ENCODE data around the gene ENPP7.

The ENPP7 gene

DNA sequence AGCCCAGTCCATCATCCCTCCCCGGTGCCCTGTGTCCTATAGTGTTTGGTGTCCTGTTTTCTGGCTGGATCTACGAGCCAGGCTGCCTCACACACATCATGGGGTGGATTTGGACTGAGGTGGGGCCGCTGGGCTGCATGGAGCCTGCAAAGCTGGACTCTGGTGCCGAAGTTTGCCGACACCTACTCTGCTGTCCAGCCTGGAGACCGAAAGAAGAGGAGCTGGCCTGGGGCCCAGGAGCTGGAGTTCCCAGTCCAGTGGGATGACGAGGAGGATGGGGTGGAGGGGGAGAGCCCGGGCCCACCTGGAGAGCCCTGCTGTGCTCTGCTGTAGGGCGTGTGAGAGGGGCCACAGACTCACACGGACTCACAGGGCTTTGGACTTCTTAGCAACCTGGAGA is 40.3 kb upstream of the ENPP7 start:
- TF ChIP-seq, protein P1, sequence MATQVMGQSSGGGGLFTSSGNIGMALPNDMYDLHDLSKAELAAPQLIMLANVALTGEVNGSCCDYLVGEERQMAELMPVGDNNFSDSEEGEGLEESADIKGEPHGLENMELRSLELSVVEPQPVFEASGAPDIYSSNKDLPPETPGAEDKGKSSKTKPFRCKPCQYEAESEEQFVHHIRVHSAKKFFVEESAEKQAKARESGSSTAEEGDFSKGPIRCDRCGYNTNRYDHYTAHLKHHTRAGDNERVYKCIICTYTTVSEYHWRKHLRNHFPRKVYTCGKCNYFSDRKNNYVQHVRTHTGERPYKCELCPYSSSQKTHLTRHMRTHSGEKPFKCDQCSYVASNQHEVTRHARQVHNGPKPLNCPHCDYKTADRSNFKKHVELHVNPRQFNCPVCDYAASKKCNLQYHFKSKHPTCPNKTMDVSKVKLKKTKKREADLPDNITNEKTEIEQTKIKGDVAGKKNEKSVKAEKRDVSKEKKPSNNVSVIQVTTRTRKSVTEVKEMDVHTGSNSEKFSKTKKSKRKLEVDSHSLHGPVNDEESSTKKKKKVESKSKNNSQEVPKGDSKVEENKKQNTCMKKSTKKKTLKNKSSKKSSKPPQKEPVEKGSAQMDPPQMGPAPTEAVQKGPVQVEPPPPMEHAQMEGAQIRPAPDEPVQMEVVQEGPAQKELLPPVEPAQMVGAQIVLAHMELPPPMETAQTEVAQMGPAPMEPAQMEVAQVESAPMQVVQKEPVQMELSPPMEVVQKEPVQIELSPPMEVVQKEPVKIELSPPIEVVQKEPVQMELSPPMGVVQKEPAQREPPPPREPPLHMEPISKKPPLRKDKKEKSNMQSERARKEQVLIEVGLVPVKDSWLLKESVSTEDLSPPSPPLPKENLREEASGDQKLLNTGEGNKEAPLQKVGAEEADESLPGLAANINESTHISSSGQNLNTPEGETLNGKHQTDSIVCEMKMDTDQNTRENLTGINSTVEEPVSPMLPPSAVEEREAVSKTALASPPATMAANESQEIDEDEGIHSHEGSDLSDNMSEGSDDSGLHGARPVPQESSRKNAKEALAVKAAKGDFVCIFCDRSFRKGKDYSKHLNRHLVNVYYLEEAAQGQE (IDR thresholded peaks at IDR 0.05; ENCODE audit: low read depth) = no peak
- no peak for TF ChIP-seq RAD21 (IDR thresholded peaks at IDR 0.05; ENCODE audit: low read depth)
- TF ChIP-seq TEAD4 (IDR thresholded peaks at IDR 0.05) = no peak
- no peak for TF ChIP-seq TAF1 (IDR thresholded peaks at IDR 0.05; ENCODE audit: low read depth)
- no peak for TF ChIP-seq FOXM1 (IDR thresholded peaks at IDR 0.05; ENCODE audit: borderline replicate concordance, low read depth)
- TF ChIP-seq, protein P2, sequence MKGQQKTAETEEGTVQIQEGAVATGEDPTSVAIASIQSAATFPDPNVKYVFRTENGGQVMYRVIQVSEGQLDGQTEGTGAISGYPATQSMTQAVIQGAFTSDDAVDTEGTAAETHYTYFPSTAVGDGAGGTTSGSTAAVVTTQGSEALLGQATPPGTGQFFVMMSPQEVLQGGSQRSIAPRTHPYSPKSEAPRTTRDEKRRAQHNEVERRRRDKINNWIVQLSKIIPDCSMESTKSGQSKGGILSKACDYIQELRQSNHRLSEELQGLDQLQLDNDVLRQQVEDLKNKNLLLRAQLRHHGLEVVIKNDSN (IDR thresholded peaks at IDR 0.05) = no peak
- no peak for TF ChIP-seq CEBPB (IDR thresholded peaks at IDR 0.05)
- no peak for TF ChIP-seq CREB1 (IDR thresholded peaks at IDR 0.05; ENCODE audit: low read depth)
- TF ChIP-seq YY1 (IDR thresholded peaks at IDR 0.05; ENCODE audit: low read depth) = no peak
- TF ChIP-seq ZBTB7A (IDR thresholded peaks at IDR 0.05; ENCODE audit: low read depth) = no peak
- TF ChIP-seq EGR1 (IDR thresholded peaks at IDR 0.05) = no peak

DNA sequence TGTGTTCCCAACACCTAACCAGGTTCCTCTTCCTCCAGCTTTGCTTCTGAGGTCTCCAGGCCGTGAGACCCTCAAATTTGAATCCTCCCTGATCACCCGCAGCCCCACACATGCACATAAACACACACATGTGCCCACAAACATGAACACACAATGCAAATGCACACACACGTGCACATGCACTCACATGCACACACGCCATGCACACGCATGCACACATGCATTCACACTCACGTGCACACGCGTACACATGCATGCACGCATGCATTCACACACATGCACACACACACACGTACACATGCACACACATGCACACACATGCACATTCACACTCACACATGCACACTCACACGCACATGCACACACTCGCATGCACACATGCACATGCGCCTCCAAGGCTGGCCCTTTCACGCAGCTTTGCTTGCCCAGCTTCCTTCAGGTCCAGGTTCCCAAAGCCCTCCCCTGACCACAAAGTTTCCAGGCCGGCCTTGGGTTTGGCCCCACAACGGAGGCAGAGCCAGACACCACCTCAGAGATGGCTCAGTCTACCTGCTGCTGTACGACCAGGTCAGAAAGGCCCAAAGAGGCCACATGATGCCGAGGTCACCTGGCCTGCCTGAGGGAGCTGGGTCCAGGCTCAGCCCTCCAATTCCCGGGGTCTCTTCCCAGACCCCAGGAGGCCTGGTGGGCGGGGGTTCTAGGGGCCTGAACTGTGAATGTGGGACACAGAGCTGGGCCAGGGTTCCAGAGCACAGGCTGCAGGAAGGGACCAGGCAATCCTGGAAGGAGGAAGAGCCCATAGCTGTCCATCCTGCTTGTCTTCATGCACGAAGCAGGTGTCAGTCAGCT is 39.5 kb upstream of the ENPP7 start:
- TF ChIP-seq CEBPB (IDR thresholded peaks at IDR 0.05) = no peak
- TF ChIP-seq, protein P1 (IDR thresholded peaks at IDR 0.05; ENCODE audit: low read depth) = no peak
- no peak for TF ChIP-seq ZBTB7A (IDR thresholded peaks at IDR 0.05; ENCODE audit: low read depth)
- TF ChIP-seq RAD21 (IDR thresholded peaks at IDR 0.05; ENCODE audit: low read depth) = no peak
- no peak for TF ChIP-seq YY1 (IDR thresholded peaks at IDR 0.05; ENCODE audit: low read depth)
- TF ChIP-seq EGR1 (IDR thresholded peaks at IDR 0.05) = no peak
- TF ChIP-seq, protein P2 (IDR thresholded peaks at IDR 0.05) = no peak
- no peak for TF ChIP-seq FOXM1 (IDR thresholded peaks at IDR 0.05; ENCODE audit: borderline replicate concordance, low read depth)
- no peak for TF ChIP-seq TEAD4 (IDR thresholded peaks at IDR 0.05)
- no peak for TF ChIP-seq TCF12 (IDR thresholded peaks at IDR 0.05; ENCODE audit: low read depth)
- TF ChIP-seq NFIC (IDR thresholded peaks at IDR 0.05) = no peak
- TF ChIP-seq CREB1 (IDR thresholded peaks at IDR 0.05; ENCODE audit: low read depth) = no peak
- no peak for TF ChIP-seq TAF1 (IDR thresholded peaks at IDR 0.05; ENCODE audit: low read depth)
- no peak for TF ChIP-seq EP300 (IDR thresholded peaks at IDR 0.05; ENCODE audit: borderline replicate concordance)
- TF ChIP-seq, protein P3, sequence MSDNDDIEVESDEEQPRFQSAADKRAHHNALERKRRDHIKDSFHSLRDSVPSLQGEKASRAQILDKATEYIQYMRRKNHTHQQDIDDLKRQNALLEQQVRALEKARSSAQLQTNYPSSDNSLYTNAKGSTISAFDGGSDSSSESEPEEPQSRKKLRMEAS (IDR thresholded peaks at IDR 0.05) = no peak

DNA sequence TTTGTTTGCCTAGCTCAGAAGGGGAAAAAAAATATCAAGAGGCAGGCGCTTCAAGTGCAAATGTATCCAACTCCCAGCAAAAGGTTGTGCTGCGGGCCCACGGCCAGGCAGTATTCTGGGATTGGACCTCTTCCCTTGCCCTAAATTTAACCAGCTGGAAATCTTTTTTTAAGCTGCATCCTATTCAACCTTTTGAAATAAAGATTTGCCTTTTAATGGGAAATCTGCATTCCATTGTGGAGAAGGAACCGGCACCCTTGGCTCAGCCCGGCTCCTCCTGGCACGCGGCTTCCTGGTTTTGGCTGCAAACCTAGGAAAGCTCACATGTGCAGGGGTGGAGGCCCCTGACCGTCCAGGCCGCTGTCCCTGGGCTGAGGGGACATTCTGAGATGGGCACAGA is 38.8 kb upstream of the ENPP7 start:
- TF ChIP-seq FOXM1 (IDR thresholded peaks at IDR 0.05; ENCODE audit: borderline replicate concordance, low read depth) (no peak), CEBPB (IDR thresholded peaks at IDR 0.05) (no peak), EP300 (IDR thresholded peaks at IDR 0.05; ENCODE audit: borderline replicate concordance) (no peak), ZBTB7A (IDR thresholded peaks at IDR 0.05; ENCODE audit: low read depth) (no peak), CREB1 (IDR thresholded peaks at IDR 0.05; ENCODE audit: low read depth) (no peak), TCF12 (IDR thresholded peaks at IDR 0.05; ENCODE audit: low read depth) (no peak), YY1 (IDR thresholded peaks at IDR 0.05; ENCODE audit: low read depth) (no peak), TEAD4 (IDR thresholded peaks at IDR 0.05) (no peak), RAD21 (IDR thresholded peaks at IDR 0.05; ENCODE audit: low read depth) (no peak), TAF1 (IDR thresholded peaks at IDR 0.05; ENCODE audit: low read depth) (no peak)
- TF ChIP-seq, protein P1 (IDR thresholded peaks at IDR 0.05; ENCODE audit: low read depth) = no peak
- TF ChIP-seq, protein P2 (IDR thresholded peaks at IDR 0.05) = no peak

DNA sequence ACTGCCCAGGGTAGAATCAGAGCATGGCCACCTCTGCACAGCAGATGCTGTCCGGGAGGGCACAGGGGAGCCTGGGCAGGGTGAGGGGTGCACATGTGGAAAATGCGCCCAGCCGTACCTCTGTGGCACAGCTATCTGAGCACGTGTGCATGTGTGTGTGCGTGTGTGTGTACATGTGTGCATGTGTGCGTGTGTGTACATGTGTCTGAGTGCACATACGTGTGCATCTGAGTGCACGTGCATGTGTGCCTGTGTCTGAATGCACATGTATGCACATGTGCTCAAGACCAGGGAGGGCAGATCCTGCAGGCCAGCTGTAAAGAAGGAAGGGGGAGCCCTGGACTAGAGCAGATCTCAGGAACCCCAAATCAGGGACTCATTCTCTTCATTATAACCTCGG is 37.3 kb upstream of the ENPP7 start:
- TF ChIP-seq RAD21 (IDR thresholded peaks at IDR 0.05; ENCODE audit: low read depth) (no peak), EP300 (IDR thresholded peaks at IDR 0.05; ENCODE audit: borderline replicate concordance) (no peak), CEBPB (IDR thresholded peaks at IDR 0.05) (no peak), FOXM1 (IDR thresholded peaks at IDR 0.05; ENCODE audit: borderline replicate concordance, low read depth) (no peak), NFIC (IDR thresholded peaks at IDR 0.05) (no peak), EGR1 (IDR thresholded peaks at IDR 0.05) (no peak), YY1 (IDR thresholded peaks at IDR 0.05; ENCODE audit: low read depth) (no peak), TCF12 (IDR thresholded peaks at IDR 0.05; ENCODE audit: low read depth) (no peak), CREB1 (IDR thresholded peaks at IDR 0.05; ENCODE audit: low read depth) (no peak), ZBTB7A (IDR thresholded peaks at IDR 0.05; ENCODE audit: low read depth) (no peak), TEAD4 (IDR thresholded peaks at IDR 0.05) (no peak), TAF1 (IDR thresholded peaks at IDR 0.05; ENCODE audit: low read depth) (no peak)
- TF ChIP-seq, protein P2 (IDR thresholded peaks at IDR 0.05) = no peak
- TF ChIP-seq, protein P3 (IDR thresholded peaks at IDR 0.05) = no peak
- TF ChIP-seq, protein P1 (IDR thresholded peaks at IDR 0.05; ENCODE audit: low read depth) = no peak

All from Ishikawa (cell line).